GM19193 (cell line): ENCODE measurements around the gene CLEC14A.

Source experiments
- POLR2A ChIP-seq: IDR thresholded peaks from 4 replicates; pipeline ENCODE4 v1.6.1; 2011; ENCODE audit not compliant: insufficient read depth, insufficient read length; ENCODE audit errors: extremely low read depth

CLEC14A gene

GRCh38 chr14:38254571-38255407 lies 1.1 kb downstream of the CLEC14A start:
- no peak for TF ChIP-seq POLR2A

- no peak for TF ChIP-seq POLR2A
Measured at GRCh38 chr14:38253676-38254075, 2.2 kb downstream of the CLEC14A start.

- TF ChIP-seq POLR2A: no peak
Measured at GRCh38 chr14:38252066-38252710, 3.7 kb downstream of the CLEC14A start.

GRCh38 chr14:38250331-38250730 lies 5.6 kb downstream of the CLEC14A start:
- no peak for TF ChIP-seq POLR2A

- TF ChIP-seq POLR2A: no peak
Measured at GRCh38 chr14:38248321-38249028, 7.4 kb downstream of the CLEC14A start.

GRCh38 chr14:38243696-38244240 lies 12.1 kb downstream of the CLEC14A start:
- TF ChIP-seq POLR2A: no peak

GRCh38 chr14:38238878-38239277 lies 17.0 kb downstream of the CLEC14A start:
- TF ChIP-seq POLR2A: no peak

GRCh38 chr14:38238332-38238731 lies 17.6 kb downstream of the CLEC14A start:
- TF ChIP-seq POLR2A: no peak

- no peak for TF ChIP-seq POLR2A
Measured at GRCh38 chr14:38233218-38233617, 22.7 kb downstream of the CLEC14A start.

- TF ChIP-seq POLR2A: no peak
Measured at GRCh38 chr14:38226366-38226765, 29.5 kb downstream of the CLEC14A start.

GRCh38 chr14:38225946-38226345 lies 29.9 kb downstream of the CLEC14A start:
- TF ChIP-seq POLR2A: no peak

GRCh38 chr14:38224338-38224737 lies 31.6 kb downstream of the CLEC14A start:
- TF ChIP-seq POLR2A: no peak

GRCh38 chr14:38221077-38221476 lies 34.8 kb downstream of the CLEC14A start:
- no peak for TF ChIP-seq POLR2A

- TF ChIP-seq POLR2A: no peak
Measured at GRCh38 chr14:38217553-38217952, 38.3 kb downstream of the CLEC14A start.

- TF ChIP-seq POLR2A: no peak
Measured at GRCh38 chr14:38213001-38213400, 42.9 kb downstream of the CLEC14A start.
